Astrocyte of the spinal cord (primary cell): ENCODE data around the gene ZC3H7B.

Source experiments
- DNase-seq: peaks from one replicate; pipeline ENCODE4 v3.0.0; 2011; ENCODE audit warnings: low read depth, low spot score
- H3K4me3 ChIP-seq: 2 replicates; pipeline ENCODE4 v1.5.1; 2011; ENCODE audit warnings: low read depth, mild to moderate bottlenecking, low read length, moderate library complexity
- in situ Hi-C: cut with HindIII; loops from 2 replicates; pipeline ENCODE4 v1.10.0; 2017; ENCODE audit warnings: low sequenced_read_pairs
- TF ChIP-seq, protein P1 (sequence below): IDR thresholded peaks from 2 replicates; pipeline ENCODE4 v1.5.1; 2012; ENCODE audit warnings: low read depth, mild to moderate bottlenecking, low read length, inconsistent platforms

The ZC3H7B gene

DNA sequence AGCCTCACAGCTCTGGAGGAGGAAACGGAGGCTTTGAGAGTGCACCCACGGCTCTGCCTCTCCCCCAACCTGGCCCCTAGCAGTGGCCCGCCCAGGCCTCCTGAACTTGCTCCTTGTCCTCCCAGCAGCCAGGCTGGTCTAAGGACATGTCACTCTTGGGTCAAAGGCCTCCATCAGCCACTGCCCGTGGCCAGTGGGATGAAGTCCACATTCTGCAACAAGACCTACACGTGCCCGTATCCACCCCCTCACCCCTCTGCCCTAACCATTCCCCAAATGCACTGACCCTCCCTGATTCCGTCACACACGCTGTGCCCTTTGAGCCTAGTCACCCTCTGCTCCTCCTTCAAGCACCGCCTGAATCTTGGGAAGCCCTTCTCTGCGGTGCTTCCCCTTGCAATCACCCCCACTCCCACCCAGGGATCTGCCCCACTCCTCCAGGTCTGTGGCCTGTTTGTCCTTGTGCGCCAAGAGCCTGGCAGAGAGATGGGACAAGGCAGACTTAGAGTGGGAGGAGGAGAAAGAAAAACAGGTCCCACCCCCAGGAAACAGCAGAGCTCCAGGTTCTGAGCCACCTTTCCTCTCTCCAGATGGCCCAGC lies 43.0 kb downstream of the ZC3H7B start:
- DNase-seq: no peak
- H3K4me3 ChIP-seq: no peak overlapping the region
- TF ChIP-seq, protein P1, sequence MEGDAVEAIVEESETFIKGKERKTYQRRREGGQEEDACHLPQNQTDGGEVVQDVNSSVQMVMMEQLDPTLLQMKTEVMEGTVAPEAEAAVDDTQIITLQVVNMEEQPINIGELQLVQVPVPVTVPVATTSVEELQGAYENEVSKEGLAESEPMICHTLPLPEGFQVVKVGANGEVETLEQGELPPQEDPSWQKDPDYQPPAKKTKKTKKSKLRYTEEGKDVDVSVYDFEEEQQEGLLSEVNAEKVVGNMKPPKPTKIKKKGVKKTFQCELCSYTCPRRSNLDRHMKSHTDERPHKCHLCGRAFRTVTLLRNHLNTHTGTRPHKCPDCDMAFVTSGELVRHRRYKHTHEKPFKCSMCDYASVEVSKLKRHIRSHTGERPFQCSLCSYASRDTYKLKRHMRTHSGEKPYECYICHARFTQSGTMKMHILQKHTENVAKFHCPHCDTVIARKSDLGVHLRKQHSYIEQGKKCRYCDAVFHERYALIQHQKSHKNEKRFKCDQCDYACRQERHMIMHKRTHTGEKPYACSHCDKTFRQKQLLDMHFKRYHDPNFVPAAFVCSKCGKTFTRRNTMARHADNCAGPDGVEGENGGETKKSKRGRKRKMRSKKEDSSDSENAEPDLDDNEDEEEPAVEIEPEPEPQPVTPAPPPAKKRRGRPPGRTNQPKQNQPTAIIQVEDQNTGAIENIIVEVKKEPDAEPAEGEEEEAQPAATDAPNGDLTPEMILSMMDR: no peak
- in situ Hi-C loops: no loop called here

DNA sequence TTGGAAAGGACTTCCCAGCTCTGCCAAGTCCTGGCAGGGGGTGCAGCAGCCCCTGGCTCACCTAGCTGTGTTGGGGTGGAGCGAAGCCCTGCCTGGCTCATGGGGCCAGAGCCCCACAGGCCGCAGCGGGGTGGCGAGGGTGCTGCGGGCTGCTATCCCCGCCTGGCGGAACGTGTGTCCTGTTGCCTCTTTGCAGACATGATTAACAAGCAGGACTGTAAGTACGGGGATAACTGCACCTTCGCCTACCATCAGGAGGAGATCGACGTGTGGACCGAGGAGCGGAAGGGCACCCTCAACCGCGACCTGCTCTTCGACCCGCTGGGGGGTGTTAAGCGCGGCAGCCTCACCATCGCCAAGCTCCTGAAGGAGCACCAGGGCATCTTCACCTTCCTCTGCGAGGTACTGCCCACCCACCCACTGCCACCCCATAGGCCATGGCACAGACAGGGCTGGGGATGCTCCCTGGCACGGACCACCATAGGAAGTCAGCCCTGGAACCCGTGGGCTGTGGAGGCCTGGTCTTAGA lies 44.5 kb downstream of the ZC3H7B start:
- DNase-seq: no peak
- no peak overlapping the region for H3K4me3 ChIP-seq
- TF ChIP-seq, protein P1: no peak
- in situ Hi-C loops: no loop called here

DNA sequence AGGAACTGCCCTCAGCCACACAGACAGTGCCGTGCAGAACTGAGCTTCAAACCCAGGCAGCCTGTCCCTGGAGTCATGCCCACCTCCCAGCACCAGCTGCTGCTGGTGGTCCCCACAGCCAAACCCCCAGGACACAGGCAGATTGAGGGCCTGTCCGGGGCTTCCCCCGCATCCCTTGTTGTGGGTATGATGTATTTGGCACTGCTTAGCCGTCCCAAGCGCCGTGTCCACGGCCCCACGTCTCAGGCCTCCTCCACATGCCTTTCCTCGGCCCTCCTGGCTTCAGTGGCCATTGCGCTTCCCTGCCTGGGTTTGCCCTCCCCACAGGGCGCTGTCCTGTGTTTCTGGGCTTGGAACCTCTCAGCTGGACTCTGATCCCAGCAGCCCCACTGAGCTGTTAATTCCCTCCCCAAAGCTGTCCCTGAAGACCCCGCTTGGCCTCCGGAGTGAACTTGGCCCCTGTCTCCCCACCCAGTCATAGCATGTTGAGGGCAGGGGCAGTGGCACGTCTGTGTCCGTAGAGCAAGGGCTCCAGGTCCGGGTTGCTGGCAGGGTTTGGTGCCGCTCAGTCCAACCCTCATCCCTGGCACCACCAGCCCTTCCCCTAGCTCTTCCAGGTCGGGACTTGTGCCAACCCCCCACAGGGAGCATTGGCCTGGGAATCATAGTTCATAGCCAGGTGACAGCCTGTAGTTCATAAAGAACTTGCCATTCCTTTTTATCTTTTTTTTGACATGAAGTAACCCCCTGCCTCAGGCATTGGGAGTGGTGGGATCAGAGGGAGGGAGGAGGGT lies 45.9 kb downstream of the ZC3H7B start:
- DNase-seq: no peak
- H3K4me3 ChIP-seq: no peak overlapping the region
- in situ Hi-C loops: no loop called here
- TF ChIP-seq, protein P1: no peak

DNA sequence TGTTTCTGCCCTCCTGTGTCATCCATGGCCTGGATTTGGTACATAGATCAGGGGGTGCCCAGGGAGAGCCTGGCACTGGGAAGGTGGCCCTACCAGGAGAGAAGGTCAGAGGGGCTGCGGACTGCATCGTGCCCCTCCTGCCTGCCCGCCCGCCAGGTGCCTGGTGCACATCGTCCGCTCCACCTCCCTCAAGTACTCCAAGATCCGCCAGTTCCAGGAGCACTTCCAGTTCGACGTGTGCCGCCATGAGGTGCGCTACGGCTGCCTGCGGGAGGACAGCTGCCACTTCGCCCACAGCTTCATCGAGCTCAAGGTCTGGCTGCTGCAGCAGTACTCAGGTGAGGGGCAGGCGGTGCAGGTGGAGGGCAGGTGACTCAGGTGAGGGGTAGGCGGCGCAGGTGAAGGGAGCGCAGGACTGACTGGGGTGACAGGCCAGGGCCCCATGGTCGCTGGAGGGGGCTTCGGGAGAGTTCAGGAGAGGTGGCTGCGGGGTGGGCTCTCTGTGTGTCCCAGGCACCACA lies 47.7 kb downstream of the ZC3H7B start:
- in situ Hi-C loops: no loop called here
- no peak for DNase-seq
- no peak overlapping the region for H3K4me3 ChIP-seq
- TF ChIP-seq, protein P1: no peak

DNA sequence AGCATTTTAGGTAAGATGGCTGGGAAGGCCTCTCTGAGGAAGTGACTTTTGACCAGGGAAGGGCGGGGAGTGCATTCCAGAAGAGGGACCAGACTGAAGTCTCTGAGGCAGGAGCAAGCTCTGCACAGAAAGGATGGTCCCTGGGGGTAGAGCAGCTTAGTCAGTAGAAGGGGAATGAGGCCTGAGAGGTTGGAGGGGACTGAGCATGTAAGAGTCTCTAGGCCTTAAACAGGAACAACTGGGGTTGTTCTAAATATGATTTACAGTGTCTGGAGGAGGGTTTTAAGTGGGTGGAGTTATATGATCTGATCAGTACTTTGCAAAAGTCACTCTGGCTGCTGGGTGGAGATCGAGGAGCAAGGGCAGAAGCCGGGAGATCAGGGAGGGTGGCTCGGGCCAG lies 48.8 kb downstream of the ZC3H7B start:
- TF ChIP-seq, protein P1: no peak
- DNase-seq: no peak
- H3K4me3 ChIP-seq: no peak overlapping the region
- in situ Hi-C loops: no loop called here

DNA sequence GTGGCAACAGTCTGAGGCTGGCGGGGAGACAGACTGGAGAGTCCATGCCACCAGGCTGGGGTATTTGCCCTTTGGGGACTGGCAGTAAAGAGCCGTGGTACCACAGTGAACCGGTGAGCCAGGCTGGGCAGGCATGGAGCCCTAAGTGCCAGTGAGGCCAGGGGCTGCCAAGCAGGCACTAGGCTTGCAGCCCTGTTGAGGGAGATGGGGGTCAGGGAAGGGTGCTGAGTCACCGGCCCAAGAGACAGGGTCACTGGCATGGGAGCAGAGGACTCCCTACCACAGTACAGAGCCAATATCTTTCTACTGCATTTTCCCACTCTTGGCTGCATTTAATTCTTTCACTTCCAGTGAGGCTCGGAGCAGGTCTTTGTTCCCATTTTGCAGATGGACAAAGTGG lies 49.7 kb downstream of the ZC3H7B start:
- H3K4me3 ChIP-seq: no peak overlapping the region
- TF ChIP-seq, protein P1: no peak
- no peak for DNase-seq
- in situ Hi-C loops: no loop called here
